CD14-positive monocyte (primary cell): Measurements from ENCODE around the gene CDK4. TPM values are rescaled to one million over a fixed set of nuclear protein-coding genes. Genes with fewer than 3 reads are reported as not detected.

Experiments
- DNase-seq, 3 donors: peaks; one replicate each; pipeline ENCODE4 v3.0.0-alpha.2; 2011 to 2022
- H2AFZ ChIP-seq: 2 replicates; pipeline ENCODE4 v1.6.0; 2012; ENCODE audit warnings: mild to moderate bottlenecking, low read depth, low read length, inconsistent platforms; ENCODE audit not compliant: insufficient read depth, poor library complexity, severe bottlenecking
- H3K27ac ChIP-seq, 2 donors: 1 replicate in 1 of 2; 2 replicates in 1 of 2; pipeline ENCODE4 v1.5.1; 2012 to 2013; ENCODE audit warnings: low read length in 2 of 2, control low read depth in 1 of 2, inconsistent platforms in 1 of 2, low read depth in 1 of 2, mild to moderate bottlenecking in 1 of 2
- H3K27me3 ChIP-seq, 2 donors: one replicate each; pipeline versions ENCODE4 v1.6.0 to v1.6.1; 2011 to 2013; ENCODE audit warnings: low read length in 2 of 2; ENCODE audit not compliant: control insufficient read depth in 2 of 2, insufficient read depth in 2 of 2
- H3K36me3 ChIP-seq, 2 donors: replicated peaks in 1 of 2; 1 replicate in 1 of 2; 2 replicates in 1 of 2; pipeline versions ENCODE4 v1.5.1 to v1.6.1; 2012 to 2013; ENCODE audit warnings: low read length in 2 of 2, control low read depth in 1 of 2, inconsistent platforms in 1 of 2, mild to moderate bottlenecking in 1 of 2; ENCODE audit not compliant: insufficient read depth in 2 of 2, control insufficient read depth in 1 of 2
- H3K4me1 ChIP-seq, 2 donors: 1 replicate in 1 of 2; 2 replicates in 1 of 2; pipeline versions ENCODE4 v1.5.1 to v1.6.1; 2012 to 2013; ENCODE audit warnings: low read length in 2 of 2, control low read depth in 1 of 2, inconsistent platforms in 1 of 2, mild to moderate bottlenecking in 1 of 2, moderate library complexity in 1 of 2; ENCODE audit not compliant: insufficient read depth in 2 of 2, control insufficient read depth in 1 of 2
- H3K4me2 ChIP-seq: replicated peaks from 2 replicates; pipeline ENCODE3; 2012; ENCODE audit warnings: low read length, moderate library complexity, mild to moderate bottlenecking; ENCODE audit not compliant: poor library complexity, severe bottlenecking; ENCODE audit errors: extremely low read depth
- H3K4me3 ChIP-seq, 3 experiments: fragments of 200-600 bp in 1 of 3; sonication (generic) in 1 of 3; replicated peaks in 1 of 3; 1 replicate in 2 of 3; 2 replicates in 1 of 3; pipeline ENCODE4 v1.5.1; 2011 to 2013; ENCODE audit warnings: low read length in 3 of 3, mild to moderate bottlenecking in 3 of 3, control low read depth in 2 of 3, low read depth in 2 of 3, inconsistent platforms in 1 of 3, moderate library complexity in 1 of 3
- H3K79me2 ChIP-seq: 2 replicates; pipeline ENCODE4 v1.6.0; 2012; ENCODE audit warnings: mild to moderate bottlenecking, control low read depth, inconsistent platforms, low read length, moderate library complexity; ENCODE audit not compliant: insufficient read depth
- H3K9ac ChIP-seq: 2 replicates; pipeline ENCODE4 v1.6.0; 2017; ENCODE audit warnings: low read length, mild to moderate bottlenecking; ENCODE audit not compliant: insufficient read depth, poor library complexity, severe bottlenecking
- H3K9me3 ChIP-seq, 2 donors: replicated peaks in 1 of 2; 1 replicate in 1 of 2; 2 replicates in 1 of 2; pipeline versions ENCODE4 v1.5.1 to v1.6.1; 2012 to 2013; ENCODE audit warnings: low read length in 2 of 2, control low read depth in 1 of 2; ENCODE audit not compliant: control insufficient read depth in 1 of 2, insufficient read depth in 1 of 2
- H4K20me1 ChIP-seq: 2 replicates; pipeline ENCODE4 v1.6.0; 2012; ENCODE audit warnings: mild to moderate bottlenecking, low read length, control low read depth, moderate library complexity; ENCODE audit not compliant: insufficient read depth
- H3K27ac Mint-ChIP-seq, 7 donors: one replicate each; pipeline ENCODE4 v1.8.0; 2020; ENCODE audit warnings: mild to moderate bottlenecking in 7 of 7, mixed read lengths in 7 of 7, moderate library complexity in 6 of 7, inconsistent platforms in 2 of 7
- H3K27me3 Mint-ChIP-seq, 3 donors: one replicate each; pipeline ENCODE4 v1.8.0; 2021 to 2022; ENCODE audit warnings: low read depth in 3 of 3, mild to moderate bottlenecking in 3 of 3, mixed read lengths in 3 of 3, moderate library complexity in 3 of 3, inconsistent platforms in 1 of 3
- H3K36me3 Mint-ChIP-seq, 2 donors: one replicate each; pipeline ENCODE4 v1.8.0; 2020; ENCODE audit warnings: mixed read lengths in 2 of 2, inconsistent platforms in 1 of 2, mild to moderate bottlenecking in 1 of 2
- H3K4me1 Mint-ChIP-seq: one replicate; pipeline ENCODE4 v1.8.0; 2020; ENCODE audit warnings: mild to moderate bottlenecking, mixed read lengths
- H3K4me3 Mint-ChIP-seq, 2 donors: one replicate each; pipeline ENCODE4 v1.8.0; 2020; ENCODE audit warnings: mild to moderate bottlenecking in 2 of 2, mixed read lengths in 2 of 2, moderate library complexity in 1 of 2
- H3K9me3 Mint-ChIP-seq, 7 donors: one replicate each; pipeline ENCODE4 v1.8.0; 2020 to 2022; ENCODE audit warnings: mixed read lengths in 7 of 7, mild to moderate bottlenecking in 6 of 7, moderate library complexity in 6 of 7, inconsistent platforms in 2 of 7
- CTCF ChIP-seq: fragments of 200-600 bp; IDR thresholded peaks from one replicate; pipeline ENCODE4 v1.8.0; 2022; ENCODE audit warnings: antibody characterized with exemption, mild to moderate bottlenecking
- WGBS: methylation state at CpG from one replicate; pipeline ENCODE4 v1.1.5; 2013; ENCODE audit warnings: missing lambda C conversion rate; ENCODE audit not compliant: insufficient coverage; 5-methylcytosine and 5-hydroxymethylcytosine counted together
- intact Hi-C, 2 donors: fragments of 100-400 bp; cut with micrococcal nuclease; formaldehyde crosslinking; loops; one replicate each; pipeline versions ENCODE4 v1.15.0 to v1.15.1; 2023
- polyA plus RNA-seq, 3 donors: library from polyadenylated mRNA; depleted of rRNA in 1 of 3; unstranded in 2 of 3; stranded (reverse) in 1 of 3; fragments of 300-500 nt in 2 of 3; fragments of >200 nt in 1 of 3; fragmentation: Illumina TruSeq in 2 of 3; gene quantifications; 1 replicate in 2 of 3; 2 replicates in 1 of 3; pipeline ENCODE4 v1.2.3, GENCODE V29; 2012 to 2021

The CDK4 gene
- polyA plus RNA-seq, 3 donors: 26.2 to 38.4 (median 27.4) TPM

GRCh38 chr12:57743769-57744168, 8.3 kb downstream of the CDK4 start:
- peak overlapping the region; percentile 92 to 97 (median 96) for H3K27ac Mint-ChIP-seq
- Histone ChIP-seq H3K4me2 (peak overlapping the region; percentile 86), H3K9ac (no peak overlapping the region), H3K79me2 (peaks cover 26% of the 10 kb centered on the region), H4K20me1 (no peaks in the 10 kb centered on the region), H2AFZ (no peak overlapping the region), H3K9me3 (no peaks in the 10 kb centered on the region), H3K4me1 (peaks cover 40 to 47% of the 10 kb centered on the region in 2 donors), H3K4me3 (peak overlapping the region in 1 of 3 experiments; percentile 84), H3K27ac (peak overlapping the region in 1 of 2 donors; percentile 89), H3K36me3 (peaks cover 11 to 25% of the 10 kb centered on the region in 2 donors), H3K27me3 (no peaks in the 10 kb centered on the region)
- H3K9me3 Mint-ChIP-seq: no peaks in the 10 kb centered on the region
- DNase-seq: no peak
- peaks cover 0 to 1% (median 0%) of the 10 kb centered on the region in 3 donors for H3K27me3 Mint-ChIP-seq
- H3K4me1 Mint-ChIP-seq: peaks cover 53% of the 10 kb centered on the region
- intact Hi-C loops: loop anchor here in 1 of 2 donors (5.0 to 10.0 kb wide), 2 partner anchors 51 to 191 kb away; partner anchors contain the start of gene OS9
- H3K4me3 Mint-ChIP-seq: peak overlapping the region in 1 of 2 donors; percentile 89
- TF ChIP-seq CTCF: no peak
- peaks cover 19 to 24% of the 10 kb centered on the region in 2 donors for H3K36me3 Mint-ChIP-seq
- no CpG with 5 or more reads among the region's 2 CpGs for WGBS

- Histone ChIP-seq H3K36me3 (peaks cover 0 to 10% of the 10 kb centered on the region in 2 donors), H3K9me3 (no peaks in the 10 kb centered on the region), H3K9ac (peak overlapping the region; percentile 37), H3K79me2 (peaks cover 26% of the 10 kb centered on the region), H3K4me3 (peak overlapping the region; percentile 40 to 70 (median 52)), H3K4me1 (peaks cover 40 to 47% of the 10 kb centered on the region in 2 donors), H3K27me3 (no peaks in the 10 kb centered on the region), H2AFZ (peak overlapping the region; percentile 78), H3K4me2 (peak overlapping the region; percentile 73), H4K20me1 (no peaks in the 10 kb centered on the region), H3K27ac (peak overlapping the region; percentile 9 to 78)
- Mint-ChIP-seq H3K27me3 (peaks cover 0 to 1% (median 0%) of the 10 kb centered on the region in 3 donors), H3K4me3 (peak overlapping the region; percentile 83 to 93), H3K27ac (peak overlapping the region; percentile 78 to 96 (median 88)), H3K36me3 (peaks cover 8 to 9% of the 10 kb centered on the region in 2 donors), H3K9me3 (no peaks in the 10 kb centered on the region), H3K4me1 (peaks cover 53% of the 10 kb centered on the region)
- intact Hi-C loops: loop anchor here in 1 of 2 donors (5.0 to 10.0 kb wide), 2 partner anchors 50 to 193 kb away; partner anchors contain the start of gene OS9
- TF ChIP-seq CTCF: peak; percentile 37
- peak; percentile 50 to 70 (median 61) for DNase-seq
- WGBS: 23% methylated on average over 10 of the region's 14 CpGs
Measured at GRCh38 chr12:57741844-57742738, 10.0 kb downstream of the CDK4 start.
